Measurements from ENCODE around the gene ARMCX2.

The ARMCX2 gene

GRCh38 chrX:101642093-101642492 is 17.6 kb downstream of the ARMCX2 start:
- peak in 1 of 2 experiments; percentile 15 for DNase-seq
- no peak for TF ChIP-seq GATA1 (IDR thresholded peaks at IDR 0.05; ENCODE audit: low read depth, low read length)
- TF ChIP-seq POLR2A (IDR thresholded peaks at IDR 0.05; ENCODE audit: low read length): no peak

GRCh38 chrX:101639583-101639982 is 20.1 kb downstream of the ARMCX2 start:
- no peak for DNase-seq
- TF ChIP-seq GATA1 (IDR thresholded peaks at IDR 0.05; ENCODE audit: low read depth, low read length) (no peak), POLR2A (IDR thresholded peaks at IDR 0.05; ENCODE audit: low read length) (no peak)

GRCh38 chrX:101619364-101619763 is 40.3 kb downstream of the ARMCX2 start:
- DNase-seq: peak; percentile 1 to 5
- TF ChIP-seq GATA1 (IDR thresholded peaks at IDR 0.05; ENCODE audit: low read depth, low read length) (no peak), POLR2A (IDR thresholded peaks at IDR 0.05; ENCODE audit: low read length) (no peak)

- peak; percentile 87 to 88 for DNase-seq
- TF ChIP-seq GATA1 (IDR thresholded peaks at IDR 0.05; ENCODE audit: low read depth, low read length) (no peak), POLR2A (IDR thresholded peaks at IDR 0.05; ENCODE audit: low read length) (peak; percentile 58)
These were observed 42.1 kb downstream of the ARMCX2 start, which contains the start of gene ARMCX6 for GRCh38 chrX:101617211-101618191. ARMCX6 (minus strand) TSS chrX:101618000; CDS start chrX:101616620, 1,380 bp downstream.

- no peak for TF ChIP-seq POLR2A (IDR thresholded peaks at IDR 0.05; ENCODE audit: low read length)
- no peak for TF ChIP-seq GATA1 (IDR thresholded peaks at IDR 0.05; ENCODE audit: low read depth, low read length)
- DNase-seq: no peak
These were observed 53.9 kb downstream of the ARMCX2 start for GRCh38 chrX:101605728-101606127.
